Measurements from ENCODE around the gene ZHX3.

- TF ChIP-seq CTCF (IDR thresholded peaks at IDR 0.05) (no peak), ZFX (IDR thresholded peaks at IDR 0.05; ENCODE audit: borderline replicate concordance) (no peak)
These were observed 34.6 kb upstream of the ZHX3 start for GRCh38 chr20:41352106-41352505.

All from 22Rv1 (cell line).